Fibroblast of lung (primary cell): ENCODE results near the gene TIAM1. TPM values are rescaled to one million over a fixed set of nuclear protein-coding genes. Genes with fewer than 3 reads are reported as not detected.

Experiments used
- DNase-seq, 2 donors: peaks; one replicate each; pipeline versions ENCODE4 v3.0.0 to v3.0.0-alpha.2; 2010; ENCODE audit warnings: low read depth in 2 of 2
- H2AFZ ChIP-seq: 2 replicates; pipeline ENCODE4 v1.5.1; 2012; ENCODE audit warnings: low read length, control low read depth, inconsistent platforms
- H3K27ac ChIP-seq: 2 replicates; pipeline ENCODE4 v1.5.1; 2011; ENCODE audit warnings: low read length, control low read depth; ENCODE audit not compliant: insufficient read depth
- H3K27me3 ChIP-seq: 2 replicates; pipeline ENCODE4 v1.5.1; 2011; ENCODE audit warnings: mild to moderate bottlenecking, low read length; ENCODE audit not compliant: control insufficient read depth, insufficient read depth
- H3K36me3 ChIP-seq: 2 replicates; pipeline ENCODE4 v1.5.1; 2011; ENCODE audit warnings: low read length; ENCODE audit not compliant: control insufficient read depth, insufficient read depth
- H3K4me1 ChIP-seq: 2 replicates; pipeline ENCODE4 v1.5.1; 2011; ENCODE audit warnings: low read length; ENCODE audit not compliant: control insufficient read depth, insufficient read depth; ENCODE audit errors: extremely low read depth
- H3K4me2 ChIP-seq: 2 replicates; pipeline ENCODE4 v1.5.1; 2011; ENCODE audit warnings: low read length, control low read depth; ENCODE audit not compliant: insufficient read depth; ENCODE audit errors: extremely low read depth
- H3K4me3 ChIP-seq, 4 experiments: fragments of 200-600 bp in 1 of 4; sonication (generic) in 1 of 4; replicated peaks in 1 of 4; 2 replicates each; pipeline ENCODE4 v1.5.1; 2011 to 2016; ENCODE audit warnings: low read length in 4 of 4, low read depth in 3 of 4, mild to moderate bottlenecking in 3 of 4, control low read depth in 2 of 4, inconsistent platforms in 1 of 4, mixed read lengths in 1 of 4; ENCODE audit not compliant: insufficient read depth in 1 of 4; ENCODE audit errors: control extremely low read depth in 1 of 4
- H3K79me2 ChIP-seq: 2 replicates; pipeline ENCODE4 v1.5.1; 2012; ENCODE audit warnings: mild to moderate bottlenecking, low read length, inconsistent platforms; ENCODE audit not compliant: control insufficient read depth, insufficient read depth
- H3K9ac ChIP-seq: 2 replicates; pipeline ENCODE4 v1.5.1; 2011; ENCODE audit warnings: mild to moderate bottlenecking, low read length, control low read depth; ENCODE audit not compliant: insufficient read depth
- H3K9me3 ChIP-seq: 2 replicates; pipeline ENCODE4 v1.5.1; 2012; ENCODE audit warnings: low read depth, low read length; ENCODE audit not compliant: control insufficient read depth, insufficient read depth
- H4K20me1 ChIP-seq: 2 replicates; pipeline ENCODE4 v1.5.1; 2011; ENCODE audit warnings: low read length; ENCODE audit not compliant: control insufficient read depth, insufficient read depth; ENCODE audit errors: extremely low read depth
- CTCF ChIP-seq, 2 donors: IDR thresholded peaks in 1 of 2; conservative IDR thresholded peaks in 1 of 2; 1 replicate in 1 of 2; 2 replicates in 1 of 2; pipeline ENCODE4 v1.5.1; 2011 to 2012; ENCODE audit warnings: low read length in 2 of 2, control low read depth in 1 of 2, inconsistent platforms in 1 of 2, low read depth in 1 of 2, mild to moderate bottlenecking in 1 of 2
- EZH2 ChIP-seq: IDR thresholded peaks from 2 replicates; pipeline ENCODE4 v1.5.1; 2012; ENCODE audit warnings: low read length, control low read depth, mild to moderate bottlenecking; ENCODE audit errors: missing control alignments
- polyA plus RNA-seq, 2 donors: library from polyadenylated mRNA; depleted of rRNA in 1 of 2; stranded (reverse) in 1 of 2; unstranded in 1 of 2; fragments of >200 nt; gene quantifications; 2 replicates each; pipeline ENCODE4 v1.2.1, GENCODE V29; 2011 to 2012; ENCODE audit warnings: missing spikeins in 1 of 2
- total RNA-seq: library from RNA; depleted of rRNA; stranded (reverse); fragments of >200 nt; gene quantifications from 2 replicates; pipeline ENCODE4 v1.2.1, GENCODE V29; 2014

TIAM1 gene
- total and polyA plus RNA-seq, 2 donors (not counting 1 experiment from before 2014, with no cell fraction given): under 0.01 to 0.52 TPM

- no peak overlapping the region for H3K4me2 ChIP-seq
- no peaks in the 10 kb centered on the region for H3K4me1 ChIP-seq
- peaks cover 6% of the 10 kb centered on the region for H3K27me3 ChIP-seq
- H3K36me3 ChIP-seq: no peaks in the 10 kb centered on the region
- DNase-seq: no peak
- no peak overlapping the region for H3K9ac ChIP-seq
- TF ChIP-seq EZH2 (no peak), CTCF (conservative IDR thresholded peaks at IDR 0.05 in 1 of 2, IDR thresholded peaks at IDR 0.05 in 1 of 2; ENCODE audit: low read depth in 1 of 2, low read length in 2 of 2) (no peak)
- H2AFZ ChIP-seq: no peak overlapping the region
- H3K4me3 ChIP-seq: no peak overlapping the region
- no peaks in the 10 kb centered on the region for H4K20me1 ChIP-seq
- no peak overlapping the region for H3K27ac ChIP-seq
- H3K9me3 ChIP-seq: no peaks in the 10 kb centered on the region
- H3K79me2 ChIP-seq: no peaks in the 10 kb centered on the region
Measured at GRCh38 chr21:31342348-31342747, 1.7 kb downstream of the TIAM1 start.

- Histone ChIP-seq H3K79me2 (no peaks in the 10 kb centered on the region), H4K20me1 (no peaks in the 10 kb centered on the region), H2AFZ (no peak overlapping the region), H3K9me3 (no peaks in the 10 kb centered on the region), H3K27ac (no peak overlapping the region), H3K4me3 (no peak overlapping the region), H3K4me1 (no peaks in the 10 kb centered on the region), H3K4me2 (no peak overlapping the region), H3K27me3 (peaks cover 6% of the 10 kb centered on the region), H3K36me3 (no peaks in the 10 kb centered on the region), H3K9ac (no peak overlapping the region)
- TF ChIP-seq EZH2 (no peak), CTCF (conservative IDR thresholded peaks at IDR 0.05 in 1 of 2, IDR thresholded peaks at IDR 0.05 in 1 of 2; ENCODE audit: low read depth in 1 of 2, low read length in 2 of 2) (no peak)
- no peak for DNase-seq
Measured at GRCh38 chr21:31340942-31341487, 3.0 kb downstream of the TIAM1 start.

GRCh38 chr21:31340514-31340913 is 3.5 kb downstream of the TIAM1 start:
- DNase-seq: no peak

More at GRCh38 chr21:31340514-31340913, 3.5 kb downstream of the TIAM1 start:
- peaks cover 6% of the 10 kb centered on the region for H3K27me3 ChIP-seq
- no peaks in the 10 kb centered on the region for H4K20me1 ChIP-seq
- no peak overlapping the region for H3K9ac ChIP-seq
- H3K4me2 ChIP-seq: no peak overlapping the region
- no peaks in the 10 kb centered on the region for H3K9me3 ChIP-seq
- H3K36me3 ChIP-seq: no peaks in the 10 kb centered on the region
- H3K79me2 ChIP-seq: no peaks in the 10 kb centered on the region
- TF ChIP-seq EZH2: no peak
- no peak for TF ChIP-seq CTCF (conservative IDR thresholded peaks at IDR 0.05 in 1 of 2, IDR thresholded peaks at IDR 0.05 in 1 of 2; ENCODE audit: low read depth in 1 of 2, low read length in 2 of 2)
- H3K4me3 ChIP-seq: no peak overlapping the region
- H2AFZ ChIP-seq: no peak overlapping the region
- H3K4me1 ChIP-seq: no peaks in the 10 kb centered on the region
- H3K27ac ChIP-seq: no peak overlapping the region
